Prostate gland (tissue), 2 donors: ENCODE data around the gene RIT2.

Source experiments
- CTCF ChIP-seq, 4 experiments: fragments of 200-600 bp in 2 of 4; fragments of 450-650 bp in 2 of 4; sonication (generic) in 2 of 4; IDR thresholded peaks; 1 replicate in 3 of 4; 2 replicates in 1 of 4; pipeline ENCODE4 v1.5.1; 2016 to 2019; ENCODE audit warnings: antibody characterized with exemption in 4 of 4, mild to moderate bottlenecking in 2 of 4, moderate library complexity in 2 of 4
- POLR2A ChIP-seq: fragments of 450-650 bp; IDR thresholded peaks from one replicate; pipeline ENCODE4 v1.6.1; 2016; ENCODE audit warnings: antibody characterized with exemption, mild to moderate bottlenecking
- POLR2AphosphoS5 ChIP-seq: sonication (generic); formaldehyde crosslinking; IDR thresholded peaks from one replicate; pipeline ENCODE4 v1.6.1; 2017; ENCODE audit warnings: antibody characterized with exemption

- no peak for TF ChIP-seq POLR2AphosphoS5
- TF ChIP-seq POLR2A: no peak
- TF ChIP-seq CTCF (IDR thresholded peaks at IDR 0.05): no peak
These were observed 164.8 kb downstream of the RIT2 start for GRCh38 chr18:42950732-42951131.
